DND-41 (cell line): ENCODE data around the gene TRIM41.

ENCODE experiments used
- ATAC-seq: fragments of 200-7000 bp; cut with Tn5 transposase; 3 replicates; pipeline ENCODE4 v1.9.1; 2021; ENCODE audit warnings: low read depth; ENCODE audit not compliant: insufficient read depth
- DNase-seq: peaks from one replicate; pipeline ENCODE4 v3.0.0-alpha.2; 2020
- H2AFZ ChIP-seq: 2 replicates; pipeline ENCODE4 v1.6.0; 2012; ENCODE audit warnings: low read depth, low read length
- H3K27ac ChIP-seq: 2 replicates; pipeline ENCODE4 v1.5.1; 2012; ENCODE audit warnings: low read length, inconsistent platforms
- H3K27me3 ChIP-seq: fragments of 200-600 bp; sonication (generic); 2 replicates; pipeline ENCODE4 v1.6.0; 2012; ENCODE audit warnings: low read length, mild to moderate bottlenecking, inconsistent platforms; ENCODE audit not compliant: insufficient read depth, poor library complexity
- H3K36me3 ChIP-seq: 2 replicates; pipeline ENCODE4 v1.5.1; 2012; ENCODE audit warnings: low read length, inconsistent platforms; ENCODE audit not compliant: insufficient read depth
- H3K4me1 ChIP-seq: 2 replicates; pipeline ENCODE4 v1.5.1; 2012; ENCODE audit warnings: mild to moderate bottlenecking, low read length; ENCODE audit not compliant: insufficient read depth
- H3K4me2 ChIP-seq: 2 replicates; pipeline ENCODE4 v1.6.0; 2012; ENCODE audit warnings: mild to moderate bottlenecking, moderate library complexity, low read length, inconsistent platforms; ENCODE audit not compliant: insufficient read depth
- H3K4me3 ChIP-seq, 2 experiments: fragments of 200-600 bp in 1 of 2; shearing (Covaris generic) in 1 of 2; 2 replicates each; pipeline ENCODE4 v1.5.1; 2012 to 2016; ENCODE audit warnings: inconsistent platforms in 2 of 2, low read length in 2 of 2, mild to moderate bottlenecking in 2 of 2, low read depth in 1 of 2, moderate library complexity in 1 of 2
- H3K79me2 ChIP-seq: 2 replicates; pipeline ENCODE4 v1.6.0; 2012; ENCODE audit warnings: low read length, inconsistent platforms; ENCODE audit not compliant: insufficient read depth
- H3K9ac ChIP-seq: 2 replicates; pipeline ENCODE4 v1.6.0; 2012; ENCODE audit warnings: low read depth, mild to moderate bottlenecking, inconsistent platforms, low read length, moderate library complexity
- H3K9me3 ChIP-seq: 2 replicates; pipeline ENCODE4 v1.5.1; 2012; ENCODE audit warnings: low read length, moderate library complexity, mild to moderate bottlenecking, inconsistent platforms; ENCODE audit not compliant: insufficient read depth, severe bottlenecking
- H4K20me1 ChIP-seq: 2 replicates; pipeline ENCODE4 v1.6.0; 2012; ENCODE audit warnings: low read length; ENCODE audit not compliant: insufficient read depth
- CTCF ChIP-seq: IDR thresholded peaks from 2 replicates; pipeline ENCODE4 v1.5.1; 2012; ENCODE audit warnings: borderline replicate concordance, low read length, moderate library complexity, mild to moderate bottlenecking; ENCODE audit not compliant: poor library complexity, severe bottlenecking; ENCODE audit errors: extremely low read depth
- EZH2 ChIP-seq: IDR thresholded peaks from 3 replicates; pipeline ENCODE4 v1.6.1; 2012; ENCODE audit warnings: borderline replicate concordance, low read depth, mild to moderate bottlenecking, moderate library complexity, low read length, inconsistent platforms; ENCODE audit not compliant: severe bottlenecking

TRIM41 gene

GRCh38 chr5:181189962-181190710, 32.9 kb upstream of the TRIM41 start:
- Histone ChIP-seq H2AFZ (peak overlapping the region; percentile 94), H3K4me3 (peak overlapping the region; percentile 81 to 92), H3K79me2 (peaks cover 9% of the 10 kb centered on the region), H3K4me1 (peaks cover 43% of the 10 kb centered on the region), H3K9ac (peak overlapping the region; percentile 85), H4K20me1 (no peaks in the 10 kb centered on the region), H3K27ac (peak overlapping the region; percentile 90), H3K36me3 (no peaks in the 10 kb centered on the region; the same call in 1 of the 2 replicates), H3K9me3 (no peaks in the 10 kb centered on the region), H3K27me3 (no peaks in the 10 kb centered on the region), H3K4me2 (peak overlapping the region; percentile 100)
- no peak for DNase-seq
- TF ChIP-seq CTCF (no peak), EZH2 (no peak)
- ATAC-seq, result 0 out of 3 replicates have a peak, but pooled peaks have one; percentile 0

GRCh38 chr5:181190711-181191525, 32.2 kb upstream of the TRIM41 start:
- Histone ChIP-seq H3K4me2 (peak overlapping the region; percentile 100), H3K36me3 (no peaks in the 10 kb centered on the region; the same call in 1 of the 2 replicates), H3K9me3 (no peaks in the 10 kb centered on the region), H3K4me3 (peak overlapping the region; percentile 81 to 92), H4K20me1 (no peaks in the 10 kb centered on the region), H3K27ac (peak overlapping the region; percentile 90), H3K9ac (peak overlapping the region; percentile 85), H3K27me3 (no peaks in the 10 kb centered on the region), H3K79me2 (peaks cover 9% of the 10 kb centered on the region), H2AFZ (peak overlapping the region; percentile 94), H3K4me1 (peaks cover 42% of the 10 kb centered on the region)
- DNase-seq (peak; percentile 48), ATAC-seq (peak; percentile 25)
- TF ChIP-seq CTCF (peak; percentile 59), EZH2 (no peak)

- Histone ChIP-seq H3K4me2 (peak overlapping the region; percentile 100), H3K36me3 (no peaks in the 10 kb centered on the region; the same call in 1 of the 2 replicates), H3K9ac (peak overlapping the region; percentile 85), H4K20me1 (no peaks in the 10 kb centered on the region), H2AFZ (peak overlapping the region; percentile 94), H3K9me3 (no peaks in the 10 kb centered on the region), H3K4me1 (peaks cover 42% of the 10 kb centered on the region), H3K27ac (peak overlapping the region; percentile 90), H3K79me2 (peaks cover 9% of the 10 kb centered on the region), H3K4me3 (peak overlapping the region; percentile 81 to 92), H3K27me3 (no peaks in the 10 kb centered on the region)
- TF ChIP-seq EZH2 (no peak), CTCF (no peak)
- DNase-seq, result peak; percentile 94
- ATAC-seq, result peak; percentile 73
Measured at GRCh38 chr5:181191526-181192336, 31.4 kb upstream of the TRIM41 start.
